AG09319 (cell line): ENCODE data around the gene IGIP.

ENCODE experiments used
- DNase-seq: peaks from one replicate; pipeline ENCODE4 v3.0.0-alpha.2; 2010; ENCODE audit warnings: low read depth; ENCODE audit errors: extremely low read depth
- TF ChIP-seq, protein P1 (sequence below): IDR thresholded peaks from 2 replicates; pipeline ENCODE4 v1.5.1; 2011; ENCODE audit warnings: low read depth, mild to moderate bottlenecking, inconsistent platforms, low read length, moderate library complexity

Gene IGIP

DNA sequence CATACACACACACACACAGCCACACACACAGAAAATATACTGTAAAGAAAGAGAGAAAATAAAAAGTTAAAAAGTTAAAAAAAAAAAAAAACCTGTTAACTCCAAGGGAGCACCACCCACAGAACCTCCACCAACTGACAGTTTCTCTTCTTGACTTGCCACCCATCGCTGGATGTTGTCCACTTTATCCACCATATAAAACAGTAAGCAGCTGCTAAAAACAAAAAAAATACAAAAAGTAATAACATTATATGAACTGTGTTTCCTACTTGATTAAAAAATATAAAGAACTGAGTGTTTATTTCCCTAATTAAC lies 10.6 kb upstream of the IGIP start:
- TF ChIP-seq, protein P1, sequence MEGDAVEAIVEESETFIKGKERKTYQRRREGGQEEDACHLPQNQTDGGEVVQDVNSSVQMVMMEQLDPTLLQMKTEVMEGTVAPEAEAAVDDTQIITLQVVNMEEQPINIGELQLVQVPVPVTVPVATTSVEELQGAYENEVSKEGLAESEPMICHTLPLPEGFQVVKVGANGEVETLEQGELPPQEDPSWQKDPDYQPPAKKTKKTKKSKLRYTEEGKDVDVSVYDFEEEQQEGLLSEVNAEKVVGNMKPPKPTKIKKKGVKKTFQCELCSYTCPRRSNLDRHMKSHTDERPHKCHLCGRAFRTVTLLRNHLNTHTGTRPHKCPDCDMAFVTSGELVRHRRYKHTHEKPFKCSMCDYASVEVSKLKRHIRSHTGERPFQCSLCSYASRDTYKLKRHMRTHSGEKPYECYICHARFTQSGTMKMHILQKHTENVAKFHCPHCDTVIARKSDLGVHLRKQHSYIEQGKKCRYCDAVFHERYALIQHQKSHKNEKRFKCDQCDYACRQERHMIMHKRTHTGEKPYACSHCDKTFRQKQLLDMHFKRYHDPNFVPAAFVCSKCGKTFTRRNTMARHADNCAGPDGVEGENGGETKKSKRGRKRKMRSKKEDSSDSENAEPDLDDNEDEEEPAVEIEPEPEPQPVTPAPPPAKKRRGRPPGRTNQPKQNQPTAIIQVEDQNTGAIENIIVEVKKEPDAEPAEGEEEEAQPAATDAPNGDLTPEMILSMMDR, result no peak
- DNase-seq, result no peak

DNA sequence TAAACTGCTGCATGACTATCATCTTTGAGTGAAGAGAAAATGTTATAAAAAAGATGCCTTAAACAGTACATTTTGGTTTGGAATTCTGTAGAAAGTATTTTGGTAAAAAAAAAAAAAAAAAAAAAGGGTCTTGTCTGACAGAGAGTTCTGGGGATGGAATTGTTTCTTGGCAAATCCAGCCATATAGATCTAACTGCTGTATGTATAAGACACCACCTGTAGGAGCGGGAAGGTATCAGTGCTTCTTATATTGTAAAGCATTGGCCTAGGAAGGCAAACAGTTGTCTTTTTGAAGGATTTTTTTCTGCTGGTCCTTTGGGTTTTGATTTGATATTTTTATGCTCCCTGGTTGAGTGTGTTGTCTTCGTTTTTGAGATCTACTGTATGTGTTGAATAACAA lies 9.0 kb upstream of the IGIP start:
- DNase-seq, result no peak
- TF ChIP-seq, protein P1, result no peak

DNA sequence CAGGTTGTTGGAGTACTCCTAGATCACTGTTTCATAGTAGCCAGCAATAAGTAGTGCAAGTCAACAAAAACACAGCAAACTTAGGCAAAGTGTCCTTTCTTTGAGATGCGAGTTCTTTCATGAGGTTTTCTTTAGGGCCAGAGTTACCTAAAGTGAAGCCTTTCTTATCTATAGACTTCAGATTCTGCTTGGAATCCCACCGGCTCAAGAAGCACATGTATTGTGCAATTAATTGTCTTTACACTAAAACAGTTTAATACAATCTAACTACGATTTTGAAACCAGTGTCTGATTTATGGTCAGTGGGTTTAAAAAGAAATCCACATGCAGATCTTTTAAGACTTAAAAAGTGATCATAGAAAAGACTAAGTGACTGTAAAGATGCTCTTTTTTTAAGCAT lies 8.2 kb upstream of the IGIP start:
- DNase-seq, result no peak
- TF ChIP-seq, protein P1, result no peak

DNA sequence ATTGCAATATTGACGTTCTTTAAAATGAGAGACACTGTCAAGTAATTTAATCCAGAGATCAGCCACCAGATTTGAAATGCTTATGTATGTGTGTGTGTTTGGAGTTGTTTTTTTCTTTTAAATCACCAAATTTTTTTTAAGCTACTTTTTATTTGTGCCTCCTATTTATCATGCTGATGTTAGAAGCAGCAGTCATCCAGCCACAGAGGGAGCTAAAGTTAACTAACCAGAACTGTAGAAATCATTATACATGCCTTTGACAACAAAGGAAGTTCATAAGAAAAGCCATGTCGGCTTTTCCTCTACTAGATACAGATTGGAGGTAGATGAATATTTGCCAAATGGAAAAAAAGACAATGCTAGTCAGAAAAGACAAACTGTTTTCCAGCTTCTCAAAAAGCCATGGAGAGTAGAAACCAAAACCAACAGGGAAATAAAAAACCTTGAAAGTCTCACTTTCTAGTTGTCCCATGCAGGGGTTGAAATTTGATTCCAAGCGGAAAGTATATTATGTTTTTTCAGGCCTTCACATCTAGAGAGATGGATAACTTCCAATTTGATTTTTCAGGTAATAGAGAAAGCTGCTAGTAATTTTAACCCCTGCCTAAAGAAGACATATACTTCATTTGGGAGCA lies 7.3 kb upstream of the IGIP start:
- DNase-seq, result no peak
- TF ChIP-seq, protein P1, result no peak

- TF ChIP-seq, protein P1, result no peak
- no peak for DNase-seq
Observed at GRCh38 chr5:140126315-140127012, 727 bp downstream of the IGIP start.

DNA sequence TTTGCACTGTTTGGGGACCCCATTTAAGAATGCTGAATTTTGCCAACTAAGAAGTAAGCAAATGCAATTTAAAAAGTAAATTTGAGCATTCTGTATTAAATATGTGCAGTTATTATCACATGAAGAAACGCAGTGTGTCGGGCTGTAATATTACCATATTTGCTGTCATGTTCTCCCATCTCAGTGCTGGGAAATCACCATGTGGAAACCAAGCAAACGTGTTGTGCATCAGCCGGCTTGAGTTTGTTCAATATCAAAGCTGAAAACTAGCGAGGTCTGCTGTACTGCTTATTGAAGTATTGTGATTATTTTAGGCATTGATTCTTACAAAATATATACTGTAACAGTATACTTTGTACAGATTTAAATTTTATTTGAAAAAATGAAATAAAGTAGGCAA lies 2.6 kb downstream of the IGIP start:
- TF ChIP-seq, protein P1, result no peak
- no peak for DNase-seq

DNA sequence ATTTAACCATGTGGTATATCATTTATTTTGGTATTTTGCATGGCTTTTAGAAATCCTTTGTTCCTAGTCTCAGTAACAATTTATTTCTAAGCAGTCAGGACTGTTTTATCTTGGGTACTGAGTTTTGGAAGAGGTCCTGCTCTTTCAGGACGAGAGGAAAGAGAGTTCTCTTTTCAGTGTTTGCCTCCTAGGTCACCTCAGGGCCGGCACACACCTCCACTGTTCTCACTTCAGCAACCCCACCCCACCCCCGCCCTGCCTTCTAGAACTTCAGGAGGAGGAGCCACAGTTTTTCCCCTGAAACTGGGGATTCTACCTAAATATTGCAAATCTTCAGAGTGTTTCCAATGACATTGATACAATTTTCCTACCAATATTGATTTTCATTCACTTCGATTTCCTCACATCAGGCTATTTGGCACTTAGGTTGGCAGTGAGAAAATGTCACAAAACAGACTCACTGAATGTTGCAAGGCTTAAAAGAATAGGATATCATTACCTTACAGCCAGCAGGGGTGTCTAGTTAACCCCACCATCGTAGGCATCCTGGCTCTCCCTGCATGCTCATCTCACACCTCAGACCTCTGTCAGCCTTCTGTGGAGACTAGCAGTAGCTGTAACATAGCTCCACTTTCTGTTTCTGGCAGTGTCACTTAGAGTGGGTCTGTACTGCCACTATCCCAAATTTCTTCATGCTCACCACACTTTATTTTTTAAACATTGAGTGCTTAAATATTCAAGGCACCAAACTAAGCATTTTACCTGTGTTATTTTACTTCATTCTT lies 5.4 kb downstream of the IGIP start:
- no peak for DNase-seq
- TF ChIP-seq, protein P1, result no peak
